SJCRH30 (cell line): ENCODE data around the gene SLC16A12. TPM values are rescaled to one million over a fixed set of nuclear protein-coding genes. Genes with fewer than 3 reads are reported as not detected.
"Not testable (repeated sequence)": the region's sequence is repeated elsewhere in the genome, so short reads cannot be mapped to it uniquely, and the experiment has no call there.

Experiments
- DNase-seq, 2 experiments: peaks; one replicate each; pipeline ENCODE4 v3.0.0-alpha.2; 2015 to 2020
- H3K27ac ChIP-seq: fragments of 250-450 bp; sonication (Bioruptor Pico); 2 replicates; pipeline ENCODE4 v1.5.1; 2020; ENCODE audit warnings: mild to moderate bottlenecking, moderate library complexity
- H3K27me3 ChIP-seq: fragments of 250-450 bp; sonication (Bioruptor Pico); 2 replicates; pipeline ENCODE4 v1.5.1; 2020; ENCODE audit warnings: mild to moderate bottlenecking, moderate library complexity
- H3K36me3 ChIP-seq: fragments of 250-450 bp; sonication (Bioruptor Pico); 2 replicates; pipeline ENCODE4 v1.5.1; 2020; ENCODE audit warnings: mild to moderate bottlenecking, moderate library complexity
- H3K4me1 ChIP-seq: fragments of 250-450 bp; sonication (Bioruptor Pico); 2 replicates; pipeline ENCODE4 v1.5.1; 2020; ENCODE audit warnings: mild to moderate bottlenecking, moderate library complexity
- H3K4me3 ChIP-seq: fragments of 250-450 bp; sonication (Bioruptor Pico); 2 replicates; pipeline ENCODE4 v1.5.1; 2020; ENCODE audit warnings: mild to moderate bottlenecking, moderate library complexity
- H3K9me3 ChIP-seq: fragments of 250-450 bp; sonication (Bioruptor Pico); replicated peaks from 2 replicates; pipeline ENCODE4 v1.5.1; 2020; ENCODE audit warnings: mild to moderate bottlenecking, moderate library complexity
- total RNA-seq: library from RNA; depleted of rRNA; stranded (reverse); fragments of >200 nt; shearing (Covaris generic); gene quantifications from 2 replicates; pipeline ENCODE4 v1.2.3, GENCODE V29; 2014

Gene SLC16A12
- total RNA-seq, 1 experiment from 2014 or later, result 0.18 TPM

GRCh38 chr10:89414879-89415821 is 120.2 kb downstream of the SLC16A12 start:
- H3K27me3 ChIP-seq, result no peaks in the 10 kb centered on the region
- DNase-seq, result peak; percentile 54 to 60
- no peaks in the 10 kb centered on the region; the same call in 1 of the 2 replicates for H3K4me1 ChIP-seq
- no peaks in the 10 kb centered on the region for H3K9me3 ChIP-seq
- no peaks in the 10 kb centered on the region for H3K36me3 ChIP-seq
- H3K27ac ChIP-seq, result peak overlapping the region; percentile 62
- peak overlapping the region; percentile 76 for H3K4me3 ChIP-seq

DNA sequence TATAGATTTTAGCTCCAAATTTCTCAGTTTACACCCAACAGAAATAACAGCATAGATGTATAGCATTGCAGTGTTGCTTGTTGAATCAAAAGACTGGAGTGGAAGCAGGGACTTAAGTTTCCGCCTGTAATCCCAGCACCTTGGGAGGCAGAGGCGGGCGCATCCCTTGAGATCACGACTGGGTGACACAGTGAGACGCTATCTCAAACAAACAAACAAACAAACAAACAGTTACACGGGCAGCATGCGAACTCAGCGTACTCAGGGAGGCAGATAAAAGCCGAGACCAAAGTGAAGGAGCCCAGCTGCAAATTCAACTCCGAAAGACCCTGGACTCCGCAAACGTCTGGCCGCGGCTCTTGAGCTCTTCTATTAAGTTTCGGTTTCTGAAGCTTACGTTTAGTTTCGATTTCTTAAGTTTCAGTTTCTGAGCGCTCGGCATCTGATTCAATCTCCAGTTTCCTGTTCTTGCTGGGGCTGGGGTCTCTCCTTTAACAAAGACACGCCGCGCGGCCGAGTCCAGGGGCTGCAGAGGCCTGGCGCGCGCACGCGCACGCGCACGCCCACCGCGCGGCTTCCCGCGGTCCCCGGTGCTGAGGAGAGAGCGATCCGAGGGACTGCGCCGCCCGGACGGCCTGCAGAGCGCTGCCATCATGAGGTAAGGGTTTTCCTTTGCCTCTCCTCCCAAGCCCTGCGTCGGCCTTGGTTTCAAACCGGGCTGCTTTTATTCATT is 121.1 kb downstream of the SLC16A12 start, which contains the start of gene IFIT5:
Gene IFIT5 (plus strand): TSS at position 423 of the 733 bp plus-strand sequence. CDS start 231 bp downstream, at position 654.
- Histone ChIP-seq H3K4me1 (no peaks in the 10 kb centered on the region; the same call in 1 of the 2 replicates), H3K27ac (peak within 1 kb of the TSS; percentile 62), H3K27me3 (no peaks in the 10 kb centered on the region), H3K36me3 (no peaks in the 10 kb centered on the region), H3K4me3 (peak within 1 kb of the TSS; percentile 76), H3K9me3 (no peaks in the 10 kb centered on the region)
- peak; percentile 67 to 75 for DNase-seq

- Histone ChIP-seq H3K27me3 (no peaks in the 10 kb centered on the region), H3K4me1 (no peaks in the 10 kb centered on the region; the same call in 1 of the 2 replicates), H3K27ac (no peak overlapping the region), H3K9me3 (no peaks in the 10 kb centered on the region), H3K4me3 (peak overlapping the region; percentile 76), H3K36me3 (no peaks in the 10 kb centered on the region)
- DNase-seq, result no peak
Measured at GRCh38 chr10:89413398-89413912, 121.9 kb downstream of the SLC16A12 start.

GRCh38 chr10:89412276-89412675 is 123.1 kb downstream of the SLC16A12 start:
- not testable (repeated sequence) for H3K36me3 ChIP-seq, H3K4me3 ChIP-seq, H3K9me3 ChIP-seq, H3K27me3 ChIP-seq, DNase-seq, H3K27ac ChIP-seq, H3K4me1 ChIP-seq

- DNase-seq, H3K27ac ChIP-seq, H3K36me3 ChIP-seq: not testable (repeated sequence)
Measured at GRCh38 chr10:89411135-89411534, 124.3 kb downstream of the SLC16A12 start.

GRCh38 chr10:89410551-89410950 is 124.8 kb downstream of the SLC16A12 start:
- not testable (repeated sequence) for H3K27me3 ChIP-seq, H3K4me3 ChIP-seq, H3K36me3 ChIP-seq, H3K4me1 ChIP-seq, H3K9me3 ChIP-seq, DNase-seq, H3K27ac ChIP-seq

More at GRCh38 chr10:89411135-89411534, 124.3 kb downstream of the SLC16A12 start:
- not testable (repeated sequence) for H3K9me3 ChIP-seq, H3K27me3 ChIP-seq, H3K4me3 ChIP-seq, H3K4me1 ChIP-seq

- not testable (repeated sequence) for H3K9me3 ChIP-seq, H3K4me3 ChIP-seq, H3K27me3 ChIP-seq, H3K36me3 ChIP-seq, DNase-seq, H3K27ac ChIP-seq, H3K4me1 ChIP-seq
Measured at GRCh38 chr10:89409282-89409681, 126.1 kb downstream of the SLC16A12 start.

DNA sequence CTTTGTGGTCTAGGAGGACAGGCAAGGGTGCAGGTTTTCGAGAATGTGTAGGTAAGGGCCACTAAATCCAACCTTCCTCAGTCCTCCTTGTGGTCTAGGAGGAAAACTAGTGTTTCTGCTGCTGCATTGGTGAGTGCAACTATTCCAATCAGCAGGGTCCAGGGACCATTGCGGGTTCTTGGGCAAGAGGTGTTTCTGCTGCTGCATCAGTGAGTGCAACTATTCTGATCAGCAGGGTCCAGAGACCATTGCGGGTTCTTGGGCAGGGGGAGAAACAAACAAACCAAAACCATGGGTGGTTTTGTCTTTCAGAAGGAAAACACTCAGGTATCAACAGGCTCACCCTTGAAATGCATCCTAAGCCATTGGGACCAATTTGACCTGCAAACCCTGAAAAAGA is 127.6 kb downstream of the SLC16A12 start:
- not testable (repeated sequence) for H3K4me1 ChIP-seq, H3K27me3 ChIP-seq, H3K36me3 ChIP-seq, DNase-seq, H3K4me3 ChIP-seq, H3K9me3 ChIP-seq, H3K27ac ChIP-seq

DNA sequence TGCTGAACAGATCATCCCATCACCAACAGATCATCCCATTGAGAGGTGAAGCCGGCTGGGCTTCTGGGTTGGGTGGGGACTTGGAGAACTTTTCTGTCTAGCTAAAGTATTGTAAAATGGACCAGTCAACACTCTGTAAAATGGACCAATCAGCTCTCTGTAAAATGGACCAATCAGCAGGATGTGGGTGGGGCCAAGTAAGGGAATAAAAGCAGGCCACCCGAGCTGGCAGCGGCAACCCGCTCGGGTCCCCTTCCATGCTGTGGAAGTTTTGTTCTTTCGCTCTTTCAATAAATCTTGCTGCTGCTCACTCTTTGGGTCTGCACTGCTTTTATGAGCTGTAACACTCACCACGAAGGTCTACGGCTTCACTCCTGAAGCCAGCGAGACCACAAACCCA is 129.2 kb downstream of the SLC16A12 start:
- not testable (repeated sequence) for DNase-seq, H3K27me3 ChIP-seq, H3K27ac ChIP-seq, H3K4me1 ChIP-seq, H3K36me3 ChIP-seq, H3K4me3 ChIP-seq, H3K9me3 ChIP-seq

GRCh38 chr10:89404104-89405047 is 131.0 kb downstream of the SLC16A12 start:
- H3K9me3 ChIP-seq, result no peaks in the 10 kb centered on the region
- H3K4me1 ChIP-seq, result no peaks in the 10 kb centered on the region
- H3K27ac ChIP-seq, result no peak overlapping the region
- H3K27me3 ChIP-seq, result no peaks in the 10 kb centered on the region
- no peaks in the 10 kb centered on the region for H3K36me3 ChIP-seq
- no peak overlapping the region for H3K4me3 ChIP-seq
- no peak for DNase-seq

DNA sequence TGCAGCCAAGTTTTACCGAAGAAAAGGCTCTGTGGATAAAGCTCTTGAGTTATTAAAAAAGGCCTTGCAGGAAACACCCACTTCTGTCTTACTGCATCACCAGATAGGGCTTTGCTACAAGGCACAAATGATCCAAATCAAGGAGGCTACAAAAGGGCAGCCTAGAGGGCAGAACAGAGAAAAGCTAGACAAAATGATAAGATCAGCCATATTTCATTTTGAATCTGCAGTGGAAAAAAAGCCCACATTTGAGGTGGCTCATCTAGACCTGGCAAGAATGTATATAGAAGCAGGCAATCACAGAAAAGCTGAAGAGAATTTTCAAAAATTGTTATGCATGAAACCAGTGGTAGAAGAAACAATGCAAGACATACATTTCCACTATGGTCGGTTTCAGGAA is 132.4 kb downstream of the SLC16A12 start:
- no peaks in the 10 kb centered on the region for H3K4me1 ChIP-seq
- H3K27me3 ChIP-seq, result no peaks in the 10 kb centered on the region
- no peak overlapping the region for H3K4me3 ChIP-seq
- no peaks in the 10 kb centered on the region for H3K36me3 ChIP-seq
- H3K9me3 ChIP-seq, result no peaks in the 10 kb centered on the region
- DNase-seq, result no peak
- H3K27ac ChIP-seq, result no peak overlapping the region

DNA sequence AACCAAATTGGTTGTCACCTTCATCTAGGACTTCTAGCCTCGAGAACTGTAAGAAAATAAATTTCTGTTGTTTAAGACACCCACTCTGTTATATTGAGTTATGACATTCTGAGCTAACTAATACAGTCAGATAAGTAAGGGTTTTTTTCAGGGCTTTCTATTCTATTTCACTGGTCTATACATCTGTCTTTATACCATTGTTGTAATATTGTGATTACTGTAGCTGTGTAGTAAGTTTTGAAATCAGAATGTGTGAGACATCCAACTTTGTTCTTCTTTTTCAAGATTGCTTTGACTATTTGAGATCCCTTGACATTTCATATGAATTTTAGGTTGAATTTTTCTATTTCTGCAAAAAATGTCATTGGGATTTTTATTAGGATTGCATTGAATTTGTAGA is 135.4 kb downstream of the SLC16A12 start:
- no peak overlapping the region for H3K27ac ChIP-seq
- H3K4me1 ChIP-seq, result peaks cover 5% of the 10 kb centered on the region; the same call in 1 of the 2 replicates
- H3K9me3 ChIP-seq, result no peaks in the 10 kb centered on the region
- no peaks in the 10 kb centered on the region for H3K36me3 ChIP-seq
- no peak overlapping the region for H3K4me3 ChIP-seq
- H3K27me3 ChIP-seq, result no peaks in the 10 kb centered on the region
- no peak for DNase-seq

GRCh38 chr10:89398003-89398749 is 137.2 kb downstream of the SLC16A12 start:
- Histone ChIP-seq H3K27me3 (no peaks in the 10 kb centered on the region), H3K36me3 (no peaks in the 10 kb centered on the region), H3K9me3 (no peaks in the 10 kb centered on the region), H3K4me1 (peaks cover 5% of the 10 kb centered on the region; the same call in 1 of the 2 replicates), H3K27ac (no peak overlapping the region), H3K4me3 (no peak overlapping the region)
- DNase-seq, result peak; percentile 61 to 72
